ENCODE data around the gene EFCAB11. TPM values are rescaled to one million over a fixed set of nuclear protein-coding genes. Genes with fewer than 3 reads are reported as not detected.

Gene EFCAB11
- total and polyA plus RNA-seq, 2 of the 8 experiments (the other 6 are each of a cell fraction or from before 2014, with no cell fraction given): 6.8 to 12.8 TPM

DNA sequence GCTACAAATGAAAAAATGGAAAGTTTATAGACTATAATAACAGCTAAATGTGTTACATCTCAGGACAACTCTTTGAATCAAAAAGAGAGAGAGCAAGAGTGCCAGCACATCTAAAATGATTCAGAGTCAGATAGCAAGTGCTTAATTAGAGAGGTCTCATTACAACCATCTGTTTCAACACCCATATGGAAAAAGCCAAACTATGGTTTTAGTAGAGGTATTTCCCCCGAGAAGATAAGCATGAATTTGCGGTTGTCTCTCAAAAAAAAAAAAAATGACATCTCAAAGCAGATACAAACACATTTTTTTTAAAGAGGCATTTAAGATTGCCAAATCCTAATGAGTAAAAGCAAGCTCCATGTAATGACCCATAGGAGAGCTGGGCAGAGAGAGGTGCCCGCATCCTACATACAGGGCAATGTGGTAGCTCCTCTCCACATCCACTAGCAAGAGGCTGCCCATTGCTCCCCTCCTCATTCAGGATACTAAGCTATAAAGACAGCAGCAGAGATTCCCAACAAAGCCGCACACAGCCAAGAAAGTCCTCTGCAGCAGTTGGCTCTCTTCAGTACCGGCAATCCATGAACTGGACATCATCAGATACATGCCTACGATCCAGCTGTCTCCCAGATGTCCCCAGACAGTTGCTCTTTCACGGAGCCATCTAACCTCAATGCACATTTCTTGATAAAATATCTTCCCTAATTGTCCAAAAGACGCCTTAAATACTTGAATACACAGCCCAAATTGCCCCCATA, 100.4 kb downstream of the EFCAB11 start (continued):
- TF ChIP-seq FOSL1 (IDR thresholded peaks at IDR 0.05; ENCODE audit: insufficient read depth, low read depth, low read length) (no peak), RAD21 (IDR thresholded peaks at IDR 0.05 in 1 of 2, conservative IDR thresholded peaks at IDR 0.05 in 1 of 2; ENCODE audit: low read depth in 2 of 2, low read length in 2 of 2) (no peak), EGR1 (IDR thresholded peaks at IDR 0.05; ENCODE audit: borderline replicate concordance, low read depth, low read length) (no peak), YY1 (IDR thresholded peaks at IDR 0.05; ENCODE audit: low read depth, low read length) (no peak)
- TF ChIP-seq, protein P1, sequence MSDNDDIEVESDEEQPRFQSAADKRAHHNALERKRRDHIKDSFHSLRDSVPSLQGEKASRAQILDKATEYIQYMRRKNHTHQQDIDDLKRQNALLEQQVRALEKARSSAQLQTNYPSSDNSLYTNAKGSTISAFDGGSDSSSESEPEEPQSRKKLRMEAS (IDR thresholded peaks at IDR 0.05): no peak
